ENCODE results near the gene ZNF300. TPM values are rescaled to one million over a fixed set of nuclear protein-coding genes. Genes with fewer than 3 reads are reported as not detected.

The ZNF300 gene
- total and polyA plus RNA-seq, 10 of the 15 experiments (the other 5 are each of a cell fraction or from before 2014, with no cell fraction given), result 0.03 to 1.5 (median 0.16) TPM; not detected in 1

- TF ChIP-seq ZBTB4 (CRISPR knock-in tag; IDR thresholded peaks at IDR 0.05) (no peak), HCFC1 (IDR thresholded peaks at IDR 0.05; ENCODE audit: low read length) (peak; percentile 46; the same call in 1 of the 2 replicates), GABPA (IDR thresholded peaks at IDR 0.05; ENCODE audit: low read depth) (no peak), MTA3 (IDR thresholded peaks at IDR 0.05; ENCODE audit: borderline replicate concordance, low read length) (no peak), MEF2B (IDR thresholded peaks at IDR 0.05; ENCODE audit: partially characterized antibody, poor library complexity, severe bottlenecking) (no peak), KLF5 (IDR thresholded peaks at IDR 0.05; ENCODE audit: partially characterized antibody) (peak; percentile 97), FOXK2 (IDR thresholded peaks at IDR 0.05) (peak; percentile 97), IKZF1 (conservative IDR thresholded peaks at IDR 0.05) (peak; percentile 39; the same call in 1 of the 2 replicates), CEBPB (IDR thresholded peaks at IDR 0.05; ENCODE audit: borderline replicate concordance in 1 of 2, low read depth in 2 of 2, low read length in 2 of 2) (no peak), RELB (IDR thresholded peaks at IDR 0.05; ENCODE audit: low read depth) (peak; percentile 68), BHLHE40 (IDR thresholded peaks at IDR 0.05; ENCODE audit: borderline replicate concordance in 1 of 2, low read depth in 2 of 2, low read length in 1 of 2) (peak; percentile 87 to 90), EGR1 (IDR thresholded peaks at IDR 0.05; ENCODE audit: borderline replicate concordance in 1 of 2, low read depth in 2 of 2, low read length in 2 of 2) (no peak), RBBP5 (conservative IDR thresholded peaks at IDR 0.05) (no peak), SIN3A (IDR thresholded peaks at IDR 0.05; ENCODE audit: low read depth, low read length) (0 out of 2 replicates have a peak, but pooled peaks have one; percentile 64), MXI1 (IDR thresholded peaks at IDR 0.05; ENCODE audit: low read depth, low read length) (peak; percentile 56; the same call in 1 of the 2 replicates), ZBTB40 (IDR thresholded peaks at IDR 0.05; ENCODE audit: borderline replicate concordance) (peak; percentile 40; the same call in 1 of the 2 replicates), PAX8 (IDR thresholded peaks at IDR 0.05) (no peak), JUND (IDR thresholded peaks at IDR 0.05; ENCODE audit: low read depth, low read length) (peak; percentile 88), HDAC6 (IDR thresholded peaks at IDR 0.05; ENCODE audit: unreplicated experiment) (no peak), NR2C1 (IDR thresholded peaks at IDR 0.05) (peak; percentile 53), POU2F2 (IDR thresholded peaks at IDR 0.05; ENCODE audit: borderline replicate concordance, low read depth, low read length) (peak; percentile 22; the same call in 1 of the 3 replicates)
Measured at GRCh38 chr5:150904479-150905311, at the start of gene ZNF300 (continued).
